Retina (tissue), 1 donor: Measurements from ENCODE around the gene JAKMIP2.
A peak's percentile ranks its signal among the peaks of the same experiment; 100 is the strongest.

ENCODE experiments used
- DNase-seq: peaks from one replicate; pipeline ENCODE4 v3.0.0-alpha.2; 2016

JAKMIP2 gene

DNA sequence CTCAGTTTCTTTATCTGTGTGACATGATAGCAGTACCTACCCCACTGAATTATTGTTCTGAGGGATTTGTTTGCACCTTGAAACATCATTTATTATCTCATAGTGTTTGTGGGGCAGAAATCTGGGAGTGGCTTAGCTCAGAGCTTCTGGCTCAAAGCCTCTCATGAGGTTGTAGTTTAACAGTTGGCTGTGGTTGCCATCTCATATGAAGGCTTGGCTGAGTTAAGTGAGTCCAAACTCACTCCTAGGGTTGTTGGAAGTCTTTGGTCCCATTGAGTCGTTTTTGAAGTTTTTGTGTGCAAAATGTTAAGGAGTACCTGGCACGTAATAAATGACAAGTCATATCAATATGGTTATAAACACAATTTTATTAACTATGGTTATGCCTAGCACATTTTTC, 3.6 kb upstream of the JAKMIP2 start:
- no peak for DNase-seq

DNA sequence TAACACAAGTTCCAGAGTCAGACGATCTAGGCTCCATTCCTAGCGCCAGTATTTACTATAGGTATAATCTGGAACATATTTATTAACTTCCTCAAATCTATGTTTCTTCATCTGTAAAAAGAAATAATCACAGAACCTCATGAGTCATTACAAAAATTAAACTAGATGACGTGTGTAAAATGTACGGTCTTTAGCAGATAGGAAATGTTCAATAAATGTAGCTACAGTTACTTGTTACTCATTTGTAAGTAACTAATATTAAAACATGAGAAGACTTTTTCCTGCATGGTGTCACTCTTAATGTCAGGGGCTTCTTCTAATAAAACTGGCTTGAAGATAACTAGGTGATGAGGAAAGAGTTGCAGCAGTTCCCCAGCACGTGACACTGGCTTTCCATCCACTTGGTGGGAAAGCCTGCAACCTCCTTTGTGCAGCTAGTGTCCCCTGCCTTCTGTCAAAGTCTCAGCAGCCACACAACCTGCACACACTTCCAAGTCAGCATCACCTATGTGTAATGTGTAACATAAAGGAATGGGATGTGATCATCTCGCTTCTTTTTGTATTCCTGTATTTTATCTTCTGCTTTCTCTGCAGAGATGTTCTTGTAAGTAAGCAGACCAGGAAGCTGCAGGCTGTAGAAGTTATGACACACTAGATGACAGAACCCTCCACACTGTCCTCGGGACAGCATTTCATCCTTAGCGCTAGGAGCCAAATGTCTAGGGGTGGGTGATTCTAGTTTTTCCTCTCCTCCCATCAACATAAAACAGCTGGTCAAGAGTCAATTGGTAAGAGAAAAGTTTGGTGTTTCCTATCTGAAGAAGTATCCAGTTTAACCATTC, 1.8 kb upstream of the JAKMIP2 start:
- no peak for DNase-seq

- peak; percentile 36 for DNase-seq
These were observed 1.5 kb downstream of the JAKMIP2 start for GRCh38 chr5:147780924-147781573.

DNA sequence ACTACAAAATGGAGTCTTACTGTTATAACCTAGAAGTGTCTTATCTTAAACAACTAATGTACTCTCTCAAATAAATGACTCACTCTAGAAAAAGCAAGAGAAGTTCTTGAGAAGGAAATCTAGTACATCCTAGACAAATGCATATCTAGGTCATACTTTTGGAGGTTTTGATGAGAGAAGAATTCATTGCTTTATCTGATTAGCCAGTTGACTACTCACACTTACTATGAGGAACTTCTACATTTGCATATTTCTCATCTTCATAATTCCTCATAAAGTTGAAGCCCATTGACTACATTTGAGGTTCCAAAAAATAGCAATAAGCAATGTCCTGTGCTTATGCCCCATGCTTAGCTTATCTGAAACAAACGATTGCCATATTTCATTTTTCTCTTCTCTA, 2.8 kb downstream of the JAKMIP2 start:
- no peak for DNase-seq

- DNase-seq: no peak
These were observed 5.5 kb downstream of the JAKMIP2 start for GRCh38 chr5:147776989-147777388.

DNA sequence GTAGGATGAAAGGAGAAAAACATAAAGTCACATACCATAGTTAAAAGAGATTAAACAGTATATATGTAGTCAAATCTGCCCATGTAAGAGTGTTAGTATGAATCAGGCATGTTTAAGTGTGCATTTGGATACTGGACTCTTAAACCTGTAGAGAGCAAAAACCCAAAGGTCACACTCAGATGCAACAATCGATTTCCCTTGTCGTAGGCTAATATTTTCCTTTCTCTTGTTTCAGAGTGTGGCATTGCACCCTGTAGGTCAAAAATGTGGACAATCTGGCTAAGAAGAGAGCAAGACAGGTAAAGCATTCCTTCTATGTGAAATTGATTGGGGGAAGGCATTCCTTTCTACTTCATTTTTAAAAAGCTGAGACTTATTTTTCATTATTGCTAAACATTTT, 8.9 kb downstream of the JAKMIP2 start:
- DNase-seq: no peak

- no peak for DNase-seq
These were observed 9.4 kb downstream of the JAKMIP2 start for GRCh38 chr5:147773139-147773538.

DNA sequence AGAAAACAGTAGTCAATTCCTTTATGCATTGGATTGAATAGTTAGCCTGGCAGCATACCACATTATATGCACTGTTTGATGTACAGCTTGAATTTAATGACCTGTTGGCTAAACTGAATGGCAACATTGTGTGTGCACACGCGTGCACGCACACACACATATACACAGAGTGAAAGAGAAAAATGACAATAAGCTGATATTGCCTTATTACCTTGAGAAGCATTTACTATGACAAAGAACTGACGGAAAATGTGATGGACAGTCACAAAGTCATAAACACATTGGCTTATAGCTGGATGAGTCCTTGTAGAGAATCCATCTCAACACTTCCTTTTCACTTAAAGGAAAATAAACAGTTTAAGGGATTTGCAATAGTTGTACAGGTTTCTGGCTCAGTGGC, 15.5 kb downstream of the JAKMIP2 start:
- no peak for DNase-seq

DNA sequence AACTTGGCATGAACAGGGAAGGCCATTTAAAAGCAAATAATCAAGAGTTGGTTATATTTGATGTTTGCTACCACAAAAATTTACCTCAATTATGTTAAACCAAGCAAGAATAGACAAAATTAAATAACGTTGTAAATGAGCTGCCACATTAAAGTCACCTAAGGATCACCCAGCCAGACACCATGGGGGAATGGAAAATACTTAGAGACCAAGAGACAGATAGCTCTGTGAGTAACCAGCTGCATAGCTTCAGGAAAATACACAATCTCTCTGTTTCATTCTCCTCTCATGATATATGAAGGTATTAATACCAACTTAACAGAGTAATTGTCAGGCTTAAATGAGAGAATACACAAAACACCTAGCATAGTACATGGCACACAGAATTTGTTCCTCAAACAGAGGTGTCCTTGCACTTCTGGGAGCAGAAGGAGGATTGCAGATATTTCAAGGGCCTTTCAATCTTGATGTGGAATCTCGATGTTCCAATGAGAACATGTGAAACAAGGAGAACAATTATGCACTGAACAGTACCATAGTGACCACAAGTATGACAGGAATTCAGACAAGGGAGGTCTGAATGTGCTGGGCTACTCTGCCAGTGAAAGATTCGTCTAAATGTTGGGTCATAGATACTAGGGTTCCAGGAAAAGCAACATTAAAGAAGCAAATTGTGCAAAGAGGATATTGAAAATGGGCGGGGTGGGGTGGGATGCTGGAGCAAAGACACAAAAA, 18.6 kb downstream of the JAKMIP2 start:
- no peak for DNase-seq

DNA sequence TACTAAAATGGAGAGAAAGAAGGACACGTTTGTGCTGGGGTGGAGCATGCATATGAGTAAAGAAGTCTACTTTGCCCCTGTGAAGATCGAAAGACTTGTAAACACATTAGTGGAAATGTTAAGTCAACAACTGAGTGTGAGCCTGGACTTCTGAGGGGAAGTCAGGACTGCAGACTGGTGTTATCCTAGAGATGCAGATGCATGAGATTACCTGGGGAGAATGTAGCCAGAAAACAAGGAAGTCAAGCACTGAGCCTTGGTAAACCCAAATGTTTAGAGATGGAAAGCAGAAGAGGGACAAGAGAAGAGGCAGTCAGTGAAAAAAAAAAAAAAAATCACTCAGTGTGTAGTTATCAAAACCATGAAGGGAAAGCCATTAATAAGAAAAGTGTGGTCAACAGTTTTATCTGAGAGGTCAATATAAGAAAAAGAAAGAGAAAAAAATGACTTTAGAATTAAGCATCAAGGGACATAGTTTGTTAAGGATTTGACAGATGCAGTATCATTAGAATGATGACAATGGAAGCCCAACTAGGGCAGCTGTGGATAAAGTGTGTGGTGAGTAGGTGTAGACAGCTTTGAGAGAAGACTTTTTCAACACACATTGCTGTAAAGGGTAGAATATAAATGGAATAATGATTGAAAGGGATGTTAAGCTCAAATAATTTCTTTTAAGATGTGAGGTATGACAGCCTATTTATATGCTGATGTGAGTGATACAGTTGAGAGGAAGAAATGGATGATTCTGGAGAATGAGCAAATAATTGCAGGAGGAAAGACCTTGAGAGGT, 22.2 kb downstream of the JAKMIP2 start:
- no peak for DNase-seq

- no peak for DNase-seq
These were observed 23.1 kb downstream of the JAKMIP2 start for GRCh38 chr5:147759441-147759840.

- DNase-seq: no peak
These were observed 26.0 kb downstream of the JAKMIP2 start for GRCh38 chr5:147756566-147756965.

DNA sequence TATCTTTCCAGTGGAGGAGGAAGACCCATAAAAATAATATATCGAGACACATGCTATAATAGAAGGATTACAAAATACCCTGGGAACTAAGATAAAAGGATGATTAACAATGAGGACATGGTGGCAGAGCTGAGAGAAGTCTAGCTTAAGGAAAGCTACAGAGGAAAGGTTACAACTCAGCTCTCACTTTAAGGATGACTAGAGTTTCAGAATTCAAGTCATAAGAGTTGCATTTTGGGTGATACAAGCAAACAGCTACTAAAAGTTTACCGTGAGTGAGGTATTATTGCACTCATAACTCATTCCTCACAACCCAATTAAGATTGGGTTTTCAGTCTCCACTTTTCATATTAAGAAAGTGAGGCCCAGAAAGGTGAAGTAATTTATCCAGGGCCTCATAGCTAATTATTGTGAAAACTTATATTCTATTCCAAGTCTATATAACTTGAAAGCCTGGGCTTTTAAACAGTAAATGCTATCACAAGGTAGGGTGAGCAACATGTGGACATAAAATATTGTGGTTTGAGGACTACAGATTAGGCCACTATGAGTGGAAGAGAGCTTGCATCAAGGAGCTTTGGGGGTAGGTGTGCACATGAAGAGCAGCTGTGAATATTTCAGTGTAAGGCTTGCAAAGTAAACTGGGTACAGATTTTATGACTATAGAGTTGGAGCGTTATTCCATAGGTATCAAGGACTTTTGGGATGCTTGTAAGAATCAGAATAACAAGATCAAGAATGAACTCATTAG, 28.0 kb downstream of the JAKMIP2 start:
- no peak for DNase-seq

GRCh38 chr5:147753765-147754164, 28.8 kb downstream of the JAKMIP2 start:
- no peak for DNase-seq

DNA sequence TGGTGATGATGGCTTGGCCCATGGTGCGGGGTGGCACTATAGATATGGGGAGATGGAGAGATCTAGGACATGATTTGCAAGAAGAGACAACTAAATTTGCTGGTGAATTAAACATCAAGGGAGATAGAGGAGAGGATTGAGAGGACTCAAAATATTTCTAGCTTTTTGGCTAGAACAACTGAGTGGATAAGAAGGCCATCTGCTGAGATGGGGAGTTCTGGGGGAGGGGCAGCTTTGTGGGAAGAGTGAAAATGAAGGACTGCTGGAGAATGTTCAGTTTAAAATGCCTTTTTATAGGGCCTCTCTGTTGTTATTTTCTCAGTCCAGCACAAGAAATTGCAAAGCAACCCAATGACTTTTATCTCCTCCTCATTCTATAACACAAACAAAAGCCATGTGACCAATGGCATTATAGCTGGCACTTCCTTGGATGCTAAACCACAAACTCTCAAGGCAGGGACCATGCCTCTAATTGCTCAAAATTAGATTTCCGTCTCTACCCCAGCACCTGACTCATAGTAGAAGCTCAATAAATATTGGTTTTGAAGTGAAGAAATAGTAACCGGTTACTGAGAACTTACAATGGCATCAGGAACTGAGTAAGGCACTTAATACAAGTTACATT, 29.8 kb downstream of the JAKMIP2 start:
- no peak for DNase-seq

- DNase-seq: no peak
These were observed 30.5 kb downstream of the JAKMIP2 start for GRCh38 chr5:147752033-147752432.

GRCh38 chr5:147751156-147751830, 31.2 kb downstream of the JAKMIP2 start:
- DNase-seq: no peak

GRCh38 chr5:147750065-147750464, 32.5 kb downstream of the JAKMIP2 start:
- DNase-seq: no peak

GRCh38 chr5:147748590-147748989, 33.9 kb downstream of the JAKMIP2 start:
- no peak for DNase-seq

DNA sequence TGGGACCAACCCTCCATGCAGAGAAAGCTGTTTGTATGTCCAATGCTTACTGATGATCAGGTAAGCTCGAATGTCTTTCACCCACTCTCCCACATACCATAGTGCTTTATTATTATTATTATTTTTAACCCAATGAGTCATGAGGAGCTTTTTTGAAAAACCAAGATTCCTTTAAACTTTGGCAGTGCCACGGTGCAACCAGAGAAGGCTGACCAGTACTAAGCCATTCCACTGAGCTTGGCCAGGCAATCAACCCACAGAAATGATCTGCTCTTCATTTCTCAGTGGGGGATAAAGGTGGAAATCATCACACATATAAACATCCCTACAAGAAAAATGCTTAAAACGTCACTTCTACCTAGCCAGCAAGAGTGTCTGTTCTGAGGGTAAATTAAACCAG, 35.5 kb downstream of the JAKMIP2 start:
- no peak for DNase-seq
